GM19372 (cell line): Measurements from ENCODE around the gene OTOP3.
"Not testable (repeated sequence)": the region's sequence is repeated elsewhere in the genome, so short reads cannot be mapped to it uniquely, and the experiment has no call there.

Experiments
- ATAC-seq: cut with Tn5 transposase; IDR thresholded peaks from one replicate; pipeline ENCODE4 v1.9.1; 2021; ENCODE audit warnings: mild to moderate bottlenecking, low read depth, moderate library complexity; ENCODE audit not compliant: unreplicated experiment

OTOP3 gene

GRCh38 chr17:74957935-74958740, 22.4 kb downstream of the OTOP3 start:
- no peak for ATAC-seq

- no peak for ATAC-seq
These were observed 24.3 kb downstream of the OTOP3 start for GRCh38 chr17:74959826-74960515.

GRCh38 chr17:74960570-74961342, 25.1 kb downstream of the OTOP3 start:
- ATAC-seq: no peak

GRCh38 chr17:74961657-74962350, 26.1 kb downstream of the OTOP3 start:
- no peak for ATAC-seq

- ATAC-seq: no peak
These were observed 27.1 kb downstream of the OTOP3 start for GRCh38 chr17:74962622-74963394.

GRCh38 chr17:74963656-74964055, 28.0 kb downstream of the OTOP3 start:
- no peak for ATAC-seq

- ATAC-seq: no peak
These were observed 28.6 kb downstream of the OTOP3 start for GRCh38 chr17:74964246-74964761.

GRCh38 chr17:74964988-74965622, 29.4 kb downstream of the OTOP3 start:
- ATAC-seq: no peak

GRCh38 chr17:74968361-74968780, 32.7 kb downstream of the OTOP3 start:
- ATAC-seq: no peak

- ATAC-seq: not testable (repeated sequence)
These were observed 33.8 kb downstream of the OTOP3 start for GRCh38 chr17:74969501-74969900.

GRCh38 chr17:74970395-74970794, 34.7 kb downstream of the OTOP3 start:
- ATAC-seq: no peak

GRCh38 chr17:74971069-74971841, 35.6 kb downstream of the OTOP3 start:
- no peak for ATAC-seq

- no peak for ATAC-seq
These were observed 36.1 kb downstream of the OTOP3 start for GRCh38 chr17:74971842-74972106.

GRCh38 chr17:74972107-74972972, 36.6 kb downstream of the OTOP3 start, which contains the start of gene HID1:
Gene HID1 (minus strand): TSS chr17:74972759. CDS start chr17:74972656, 103 bp downstream.
- no peak for ATAC-seq

- no peak for ATAC-seq
These were observed 37.3 kb downstream of the OTOP3 start for GRCh38 chr17:74972973-74973328.

- no peak for ATAC-seq
These were observed 40.2 kb downstream of the OTOP3 start for GRCh38 chr17:74975943-74976342.

GRCh38 chr17:74977802-74978201, 42.1 kb downstream of the OTOP3 start:
- ATAC-seq: no peak

- ATAC-seq: no peak
These were observed 42.5 kb downstream of the OTOP3 start for GRCh38 chr17:74978240-74978639.
